Measurements from ENCODE around the gene BHLHA15.

The BHLHA15 gene

DNA sequence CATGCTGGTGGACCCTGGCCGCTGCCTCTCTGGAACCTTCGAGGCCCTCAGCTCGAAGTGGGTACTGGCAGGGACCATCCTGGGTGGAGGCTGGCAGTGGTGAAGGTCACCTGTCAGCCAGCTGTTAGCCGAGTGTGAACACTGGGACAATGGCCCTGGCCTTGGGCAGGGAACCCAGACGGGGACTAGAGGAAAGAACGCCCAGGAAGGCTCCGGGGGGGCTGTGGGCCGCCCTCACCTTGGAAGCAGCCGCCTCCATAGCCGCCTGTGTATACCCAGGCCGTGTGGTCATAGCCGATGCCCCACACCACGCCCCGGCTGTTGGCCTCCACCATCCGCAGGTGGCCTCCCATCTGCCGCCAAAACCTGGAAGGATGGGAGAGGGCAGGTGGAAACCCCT, 17.6 kb downstream of the BHLHA15 start:
- no peak for DNase-seq

- DNase-seq, result no peak
Observed at GRCh38 chr7:98229441-98229840, 18.2 kb downstream of the BHLHA15 start.

DNA sequence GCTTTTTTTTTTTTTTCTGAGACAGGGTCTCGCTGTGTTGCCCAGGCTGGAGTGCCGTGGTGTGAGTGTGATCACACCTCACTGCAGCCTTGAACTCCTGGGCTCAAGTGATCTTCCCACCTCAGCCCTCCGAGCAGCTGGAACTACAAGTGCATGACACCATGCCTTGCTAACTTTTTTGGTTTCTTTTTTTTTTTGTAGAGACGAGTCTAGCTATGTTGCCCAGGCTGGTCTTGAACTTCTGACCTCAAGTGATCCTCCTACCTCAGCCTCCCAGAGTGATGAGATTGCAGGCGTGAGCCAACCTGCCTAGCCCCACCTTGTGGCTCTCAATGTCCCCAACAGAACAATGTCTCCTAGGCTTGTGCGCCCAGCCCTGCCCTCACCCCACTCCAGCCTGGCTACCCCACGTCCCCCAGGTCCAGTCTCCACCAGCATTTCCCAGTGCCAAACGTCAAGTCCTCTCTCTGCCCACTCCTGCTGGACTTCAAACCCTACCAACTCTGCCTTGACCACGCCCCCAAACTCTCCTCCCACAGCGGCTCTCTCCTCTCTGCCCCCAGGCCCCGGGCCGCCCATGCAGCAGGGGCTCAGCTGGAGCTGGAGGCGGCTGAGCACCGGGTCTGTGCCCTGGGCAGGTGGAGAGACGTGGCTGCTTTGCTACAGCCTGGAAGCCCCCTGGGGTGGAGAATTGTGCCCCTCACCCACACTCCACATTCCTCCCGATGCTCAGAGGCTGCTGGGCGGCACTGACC, 18.9 kb downstream of the BHLHA15 start:
- no peak for DNase-seq

DNA sequence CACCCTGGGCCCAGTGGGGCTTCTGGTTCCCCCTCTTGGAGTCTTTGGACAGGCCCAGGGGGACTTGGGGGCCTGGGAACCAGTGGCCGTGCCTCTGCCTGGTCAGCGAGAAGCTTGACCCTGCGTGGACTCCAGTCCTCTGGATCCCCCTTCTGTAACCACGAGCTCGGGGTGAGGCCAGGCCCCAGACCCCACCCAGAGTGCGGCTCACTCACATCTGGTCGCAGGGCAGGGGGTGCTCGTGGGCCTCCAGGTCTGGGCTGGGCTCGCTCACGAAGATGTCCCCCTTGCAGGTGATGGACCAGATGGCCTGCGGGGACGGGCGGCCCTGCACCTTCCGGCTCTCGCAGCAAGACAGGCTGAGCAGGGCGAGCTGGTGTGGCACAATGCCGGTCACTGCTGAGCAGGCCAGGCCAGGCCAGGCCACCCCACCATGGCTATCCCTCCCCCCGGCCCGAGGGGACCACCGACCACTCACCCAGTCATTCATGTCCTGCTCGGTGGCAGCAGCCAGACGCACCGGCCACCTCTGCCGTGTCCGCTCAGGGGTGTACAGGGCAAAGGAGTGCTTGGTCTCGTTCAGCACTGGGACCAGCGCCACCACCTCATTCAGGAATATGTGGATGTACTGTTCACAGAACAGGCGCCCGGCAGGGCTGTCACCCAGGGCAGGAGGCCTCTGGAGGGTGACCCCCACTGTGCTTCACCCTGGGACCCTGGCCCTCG, 19.7 kb downstream of the BHLHA15 start:
- no peak for DNase-seq

DNA sequence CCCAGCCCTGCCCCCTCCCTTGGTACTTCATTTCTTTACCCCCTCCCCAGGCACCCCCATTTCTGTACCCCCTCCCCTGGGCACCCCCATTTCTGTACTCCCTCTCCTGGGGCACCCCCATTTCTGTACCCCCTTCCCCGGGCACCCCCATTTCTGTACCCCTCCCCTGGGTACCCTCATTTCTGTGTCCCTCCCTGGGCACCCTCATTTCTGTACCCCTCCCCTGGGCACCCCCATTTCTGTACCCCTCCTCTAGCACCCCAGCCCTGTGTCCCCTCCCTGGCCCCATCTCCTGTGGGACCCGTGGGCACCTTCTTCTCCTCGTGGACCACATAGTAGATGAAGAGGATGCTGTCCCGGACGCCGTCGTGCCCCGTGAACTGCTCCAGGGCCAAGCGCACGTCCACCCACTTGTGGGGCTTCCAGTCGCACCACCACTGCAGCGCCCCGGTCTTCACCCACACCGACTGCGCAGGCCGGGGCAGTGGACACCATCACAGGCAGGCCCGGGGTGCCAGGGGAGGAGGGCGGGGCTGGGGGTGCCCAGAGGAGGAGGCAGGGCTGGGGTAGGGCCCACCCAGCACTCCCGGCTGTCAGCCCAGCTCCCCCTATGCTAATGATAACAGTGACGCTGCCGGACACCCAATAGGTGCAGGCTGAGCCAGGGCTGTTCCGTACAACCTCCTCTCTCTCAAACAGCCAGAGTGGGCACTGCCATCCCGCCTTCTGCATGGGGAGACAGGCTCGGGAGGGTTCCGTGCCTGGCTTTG, 20.4 kb downstream of the BHLHA15 start:
- no peak for DNase-seq

DNA sequence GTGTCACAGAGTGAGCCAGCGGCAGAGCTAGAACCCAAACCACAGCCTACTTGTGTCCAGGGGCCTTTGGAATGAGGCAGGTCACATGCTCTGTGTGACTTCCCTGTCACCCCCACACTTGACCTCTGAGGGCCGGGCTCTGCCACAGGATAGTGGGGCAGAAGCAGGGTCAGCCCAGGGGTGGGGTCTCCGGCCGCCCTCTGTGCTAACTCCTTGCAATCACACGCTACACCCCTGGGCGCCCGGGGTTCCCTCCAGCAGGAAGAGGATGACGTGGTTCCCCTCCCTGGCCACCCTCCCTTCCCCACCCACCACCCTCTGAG, 21.0 kb downstream of the BHLHA15 start:
- DNase-seq, result no peak

GRCh38 chr7:98232799-98233198, 21.6 kb downstream of the BHLHA15 start:
- no peak for DNase-seq

GRCh38 chr7:98233219-98234070, 22.2 kb downstream of the BHLHA15 start:
- DNase-seq, result no peak

GRCh38 chr7:98234429-98235147, 23.3 kb downstream of the BHLHA15 start:
- no peak for DNase-seq

DNA sequence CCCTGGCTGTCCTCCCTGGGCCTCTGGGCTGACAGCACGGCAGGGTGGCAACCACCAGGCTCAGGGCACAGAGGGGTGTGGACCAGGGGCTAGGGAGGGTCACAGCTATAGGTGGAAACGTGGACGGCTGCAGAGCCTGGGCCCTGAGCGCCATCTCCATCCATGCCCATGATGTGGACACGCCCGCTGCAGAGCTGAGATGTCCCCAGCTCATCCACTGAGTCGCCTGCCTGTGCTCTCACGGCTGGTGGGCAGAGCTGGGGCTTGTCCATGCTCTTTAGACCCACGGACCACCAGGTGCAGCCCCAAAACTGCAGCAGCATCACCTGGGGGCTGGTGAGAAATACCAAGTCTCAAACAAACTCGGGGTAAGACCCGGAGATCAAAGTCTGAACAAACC, 24.7 kb downstream of the BHLHA15 start:
- DNase-seq, result no peak

DNA sequence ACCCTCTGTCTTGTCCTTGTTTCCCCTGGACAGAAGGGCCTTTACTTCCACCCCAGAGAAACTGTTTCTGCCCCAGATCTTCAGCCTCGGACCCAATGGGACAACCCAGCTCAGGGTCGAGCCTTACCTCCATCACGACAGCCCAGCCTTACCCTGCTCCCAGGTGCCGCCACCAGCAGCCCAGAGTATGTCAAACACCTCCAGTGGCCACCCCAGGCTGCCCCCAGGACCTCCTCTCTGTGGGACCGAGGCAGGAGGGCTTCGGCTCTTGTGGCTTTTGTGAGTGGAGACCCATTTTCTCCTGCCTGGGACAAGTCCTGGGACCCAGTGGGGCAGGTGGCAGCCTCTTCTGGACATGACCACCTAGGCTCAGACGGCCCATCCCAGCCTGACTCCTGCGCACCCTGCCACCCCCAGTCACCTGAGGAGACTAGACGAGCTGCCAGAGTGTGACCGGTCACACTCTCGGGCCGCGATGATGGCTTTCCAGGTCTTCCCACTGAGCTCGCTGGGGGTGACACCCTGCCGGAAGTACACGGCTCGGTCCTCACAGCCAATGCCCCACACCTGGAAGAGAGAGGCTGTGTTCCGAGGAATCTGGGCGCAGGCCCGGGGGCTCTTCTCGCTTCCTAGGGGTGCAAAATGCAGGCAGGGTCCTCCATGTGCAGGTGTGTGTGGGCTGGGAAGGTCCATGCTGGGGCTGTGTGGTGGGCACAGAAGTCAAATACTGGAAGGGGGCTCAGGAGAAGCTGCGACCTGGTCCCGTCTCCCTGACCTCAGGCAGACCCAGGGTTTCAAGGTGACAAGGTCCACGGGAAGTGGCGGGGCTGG, 25.3 kb downstream of the BHLHA15 start:
- DNase-seq, result no peak

DNA sequence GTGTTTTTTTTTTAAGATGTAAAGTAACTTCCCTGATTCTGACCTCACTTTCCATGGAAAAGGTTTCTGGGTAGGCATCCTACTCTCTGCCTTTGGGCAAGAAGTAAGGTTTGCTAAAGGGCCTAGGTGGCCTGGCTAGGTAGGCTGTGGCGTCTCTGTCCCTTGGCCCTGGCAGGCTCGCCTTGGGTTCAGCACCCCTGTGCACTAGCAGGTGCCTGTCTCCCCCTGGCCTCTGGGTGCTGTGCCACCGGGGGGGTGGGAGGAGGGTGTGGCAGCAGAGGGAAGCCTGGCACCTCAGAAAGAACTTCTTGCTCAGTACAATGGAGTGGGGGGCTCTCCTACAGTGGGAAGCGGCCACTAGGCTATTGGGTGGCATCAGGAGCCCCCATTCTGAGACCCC, 26.8 kb downstream of the BHLHA15 start:
- DNase-seq, result no peak

DNA sequence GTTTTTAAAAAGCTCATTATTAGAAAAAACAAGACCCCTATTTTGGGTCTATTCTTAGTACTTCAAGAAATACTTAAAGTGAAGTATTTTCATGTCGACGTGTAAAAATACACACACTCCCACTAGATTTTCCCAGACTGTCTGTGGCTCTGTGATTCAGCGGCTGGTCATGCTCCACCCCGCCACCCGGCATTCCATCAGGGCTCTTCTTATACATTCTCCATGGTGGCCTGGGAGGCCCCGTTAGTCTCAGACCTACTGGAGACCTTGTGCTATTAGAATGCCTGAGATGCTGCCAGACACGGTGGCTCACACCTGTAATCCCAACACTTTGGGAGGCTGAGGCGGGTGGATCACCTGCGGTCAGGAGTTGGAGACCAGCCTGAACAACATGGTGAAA, 27.7 kb downstream of the BHLHA15 start:
- no peak for DNase-seq

DNA sequence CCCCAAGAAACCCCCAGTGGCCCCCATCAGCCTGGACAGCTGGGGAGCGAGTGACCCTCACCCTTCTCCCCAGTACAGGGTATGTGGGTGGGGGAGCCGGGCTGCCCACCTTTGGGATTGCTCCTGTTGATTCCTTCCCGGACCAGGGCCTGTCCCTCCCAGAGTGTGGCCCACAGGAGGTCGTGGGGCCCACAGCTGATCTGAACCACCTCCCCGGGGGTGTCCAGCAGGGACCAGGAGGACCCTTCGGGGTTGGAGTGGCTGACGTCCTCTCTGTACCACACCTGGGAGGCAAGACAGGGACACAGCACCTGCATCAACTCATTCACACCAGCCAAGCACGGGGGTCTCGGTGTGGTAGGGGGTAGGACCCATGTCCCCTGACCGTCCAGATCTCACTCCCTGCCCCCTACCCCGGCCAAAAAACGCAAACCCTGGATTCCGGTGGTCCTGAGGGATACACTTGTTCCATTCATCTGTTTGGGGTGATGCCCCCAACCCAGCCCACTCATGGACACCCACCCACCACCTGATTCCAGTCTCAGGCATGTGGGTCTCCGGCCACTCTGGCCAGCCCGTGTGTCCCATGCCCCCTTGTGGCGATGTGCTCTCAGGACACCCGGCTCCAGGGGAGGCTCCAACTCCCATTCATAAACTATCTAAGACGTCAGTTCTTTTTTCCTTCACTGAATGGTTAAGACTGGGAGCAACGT, 29.9 kb downstream of the BHLHA15 start:
- DNase-seq, result no peak

DNA sequence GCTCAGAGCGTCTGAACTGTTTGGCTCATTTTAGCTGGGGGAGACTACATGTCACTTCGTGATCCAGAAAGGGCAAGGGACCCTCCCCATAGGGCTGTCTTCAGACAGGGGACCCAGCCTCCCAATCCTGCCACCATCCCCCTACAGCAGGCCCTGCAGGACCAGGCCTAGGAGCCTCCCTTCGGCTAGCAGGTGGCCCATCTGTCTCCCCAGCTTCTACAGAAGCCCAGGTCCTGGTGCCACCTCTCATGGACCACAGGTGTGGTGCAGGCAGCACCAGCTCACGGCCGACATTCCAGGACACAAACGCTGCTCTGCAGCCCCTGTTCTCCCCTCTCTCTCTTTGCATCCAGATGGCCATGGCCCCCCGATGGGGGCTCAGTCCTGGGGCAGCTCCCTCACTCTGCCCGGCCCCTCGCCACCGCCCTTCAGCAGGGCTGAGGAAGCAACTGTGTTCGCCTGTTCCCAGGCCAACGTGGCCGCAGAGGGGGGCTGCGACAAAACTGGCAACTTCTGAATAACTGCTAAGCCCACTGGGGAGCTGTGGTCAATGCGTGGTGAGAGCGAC, 30.5 kb downstream of the BHLHA15 start:
- DNase-seq, result no peak

DNA sequence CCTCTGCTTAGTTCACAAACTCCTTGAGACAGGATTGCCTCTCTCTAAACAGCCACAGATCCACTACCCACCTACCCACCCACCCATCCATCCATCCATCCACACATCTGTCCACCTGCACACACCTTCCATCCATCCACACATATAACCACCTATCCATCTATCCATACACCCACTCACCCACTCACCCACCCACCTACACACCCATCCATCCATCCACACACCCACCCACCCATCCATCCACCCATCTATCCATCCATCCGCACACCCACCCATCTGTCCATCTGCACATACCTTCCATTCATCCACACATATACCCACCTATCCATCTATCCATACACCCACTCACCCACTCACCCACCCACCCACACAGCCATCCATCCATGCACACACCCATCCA, 31.1 kb downstream of the BHLHA15 start:
- DNase-seq, result no peak

- no peak for DNase-seq
Observed at GRCh38 chr7:98242934-98243333, 31.7 kb downstream of the BHLHA15 start.

- no peak for DNase-seq
Observed at GRCh38 chr7:98244871-98245270, 33.6 kb downstream of the BHLHA15 start.

DNA sequence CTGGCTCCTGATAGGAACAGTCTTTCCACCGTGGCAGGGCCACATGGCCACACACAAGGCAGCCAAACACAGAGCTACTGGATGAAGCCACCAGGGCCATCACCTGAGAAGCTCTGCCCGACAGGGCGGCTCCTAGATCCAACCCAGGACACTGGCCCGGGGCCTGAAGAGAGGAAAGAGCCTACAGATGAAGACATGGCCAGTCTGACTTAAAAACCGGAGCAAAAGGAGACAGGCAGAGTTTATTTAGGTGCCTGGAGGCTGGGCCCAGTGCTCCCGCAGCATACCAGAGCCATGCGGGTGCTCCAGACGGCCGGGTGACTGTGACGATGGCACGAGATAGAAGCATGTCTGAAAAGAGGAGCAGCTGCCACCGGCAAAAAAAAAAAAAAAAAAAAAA, 36.9 kb downstream of the BHLHA15 start:
- no peak for DNase-seq

DNA sequence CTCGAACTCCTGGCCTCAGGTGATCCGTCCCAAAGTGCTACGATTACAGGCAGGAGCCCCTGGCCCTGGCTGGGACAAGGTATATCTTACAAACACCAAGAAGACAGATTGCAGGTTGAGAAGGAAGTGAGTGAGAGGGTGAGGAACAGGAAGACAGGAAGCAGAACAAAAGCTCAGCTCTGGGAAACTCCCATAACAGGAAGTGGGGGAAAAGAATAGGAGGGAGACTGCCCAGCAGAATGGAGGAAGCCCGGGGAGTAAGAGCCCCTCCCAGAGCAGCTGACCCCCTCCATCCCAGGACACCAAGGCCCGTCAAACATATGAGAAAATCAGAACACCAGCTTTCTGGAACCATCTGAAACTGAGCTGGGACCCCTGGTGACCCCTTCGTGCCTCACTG, 37.9 kb downstream of the BHLHA15 start:
- DNase-seq, result no peak

Data from activated T-cell treated with anti-CD3 and anti-CD28 coated beads, Interleukin-2, amount 50 U/mL, for 1 hour (primary cell).